ENCODE data around the gene SMOC1. TPM values are rescaled to one million over a fixed set of nuclear protein-coding genes. Genes with fewer than 3 reads are reported as not detected.

SMOC1 gene
- total RNA-seq, 1 experiment from 2014 or later, result 0.46 TPM

DNA sequence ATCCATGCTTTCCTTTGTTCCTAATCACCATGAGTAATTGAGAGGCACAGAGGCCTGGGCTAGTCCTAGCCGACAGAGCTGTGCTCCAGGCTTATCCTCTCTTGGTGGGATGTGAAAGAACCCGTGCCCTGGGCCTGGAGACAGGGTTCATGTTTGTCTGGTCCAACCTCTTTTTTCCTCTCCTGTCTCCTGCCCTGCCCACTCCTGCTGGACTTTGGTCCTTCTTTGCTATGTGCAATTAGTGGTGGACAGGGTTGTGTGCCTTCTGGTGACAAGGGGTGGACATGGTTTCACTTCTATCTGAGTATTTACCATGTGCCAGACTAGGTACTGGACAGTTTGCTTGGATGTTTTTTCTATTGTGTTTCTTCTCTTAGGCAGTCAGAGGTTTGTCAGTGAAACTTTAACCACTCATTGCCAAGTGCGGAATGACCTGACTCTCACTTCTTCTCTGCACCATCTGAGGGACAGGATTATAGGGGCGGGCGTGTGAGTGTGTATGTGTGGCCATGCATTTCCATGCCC is 126.1 kb downstream of the SMOC1 start:
- Histone ChIP-seq H3K4me1 (ENCODE audit: control insufficient read depth, insufficient read depth, low read length) (no peaks in the 10 kb centered on the region), H3K27ac (ENCODE audit: low read length) (no peak overlapping the region), H3K9me3 (ENCODE audit: control insufficient read depth, insufficient read depth, low read depth, low read length) (no peaks in the 10 kb centered on the region), H3K36me3 (ENCODE audit: control insufficient read depth, insufficient read depth, low read length) (no peaks in the 10 kb centered on the region), H3K4me3 (ENCODE audit: low read depth in 2 of 2, low read length in 2 of 2) (no peak overlapping the region), H3K27me3 (ENCODE audit: control insufficient read depth, insufficient read depth, low read length) (no peaks in the 10 kb centered on the region)
- POLR2A ChIA-PET, result no interaction called here
- in situ Hi-C loops (cut with HindIII; ENCODE audit: low pct_unique_long_range_greater_than_20kb, low sequenced_read_pairs), result no loop called here
- DNase-seq (ENCODE audit: low read depth, low spot score) (no peak), ATAC-seq (no peak)
- CTCF ChIA-PET, result no interaction called here
- intact Hi-C loops (cut with micrococcal nuclease; ENCODE audit: unreplicated experiment), result no loop called here
- BruUV-seq (replicated peaks), result no TSS peak
- TF ChIP-seq SIN3A (IDR thresholded peaks at IDR 0.05; ENCODE audit: borderline replicate concordance, insufficient read depth, low read depth, low read length), result no peak
- TF ChIP-seq POLR2AphosphoS5 (IDR thresholded peaks at IDR 0.05; ENCODE audit: low read depth, low read length), result no peak
- no peak for TF ChIP-seq TCF7L2 (IDR thresholded peaks at IDR 0.05; ENCODE audit: low read depth, low read length)
- TF ChIP-seq, protein P1, sequence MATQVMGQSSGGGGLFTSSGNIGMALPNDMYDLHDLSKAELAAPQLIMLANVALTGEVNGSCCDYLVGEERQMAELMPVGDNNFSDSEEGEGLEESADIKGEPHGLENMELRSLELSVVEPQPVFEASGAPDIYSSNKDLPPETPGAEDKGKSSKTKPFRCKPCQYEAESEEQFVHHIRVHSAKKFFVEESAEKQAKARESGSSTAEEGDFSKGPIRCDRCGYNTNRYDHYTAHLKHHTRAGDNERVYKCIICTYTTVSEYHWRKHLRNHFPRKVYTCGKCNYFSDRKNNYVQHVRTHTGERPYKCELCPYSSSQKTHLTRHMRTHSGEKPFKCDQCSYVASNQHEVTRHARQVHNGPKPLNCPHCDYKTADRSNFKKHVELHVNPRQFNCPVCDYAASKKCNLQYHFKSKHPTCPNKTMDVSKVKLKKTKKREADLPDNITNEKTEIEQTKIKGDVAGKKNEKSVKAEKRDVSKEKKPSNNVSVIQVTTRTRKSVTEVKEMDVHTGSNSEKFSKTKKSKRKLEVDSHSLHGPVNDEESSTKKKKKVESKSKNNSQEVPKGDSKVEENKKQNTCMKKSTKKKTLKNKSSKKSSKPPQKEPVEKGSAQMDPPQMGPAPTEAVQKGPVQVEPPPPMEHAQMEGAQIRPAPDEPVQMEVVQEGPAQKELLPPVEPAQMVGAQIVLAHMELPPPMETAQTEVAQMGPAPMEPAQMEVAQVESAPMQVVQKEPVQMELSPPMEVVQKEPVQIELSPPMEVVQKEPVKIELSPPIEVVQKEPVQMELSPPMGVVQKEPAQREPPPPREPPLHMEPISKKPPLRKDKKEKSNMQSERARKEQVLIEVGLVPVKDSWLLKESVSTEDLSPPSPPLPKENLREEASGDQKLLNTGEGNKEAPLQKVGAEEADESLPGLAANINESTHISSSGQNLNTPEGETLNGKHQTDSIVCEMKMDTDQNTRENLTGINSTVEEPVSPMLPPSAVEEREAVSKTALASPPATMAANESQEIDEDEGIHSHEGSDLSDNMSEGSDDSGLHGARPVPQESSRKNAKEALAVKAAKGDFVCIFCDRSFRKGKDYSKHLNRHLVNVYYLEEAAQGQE (IDR thresholded peaks at IDR 0.05; ENCODE audit: insufficient read depth in 1 of 2, low read depth in 2 of 2, low read length in 1 of 2), result no peak
- TF ChIP-seq, protein P2, sequence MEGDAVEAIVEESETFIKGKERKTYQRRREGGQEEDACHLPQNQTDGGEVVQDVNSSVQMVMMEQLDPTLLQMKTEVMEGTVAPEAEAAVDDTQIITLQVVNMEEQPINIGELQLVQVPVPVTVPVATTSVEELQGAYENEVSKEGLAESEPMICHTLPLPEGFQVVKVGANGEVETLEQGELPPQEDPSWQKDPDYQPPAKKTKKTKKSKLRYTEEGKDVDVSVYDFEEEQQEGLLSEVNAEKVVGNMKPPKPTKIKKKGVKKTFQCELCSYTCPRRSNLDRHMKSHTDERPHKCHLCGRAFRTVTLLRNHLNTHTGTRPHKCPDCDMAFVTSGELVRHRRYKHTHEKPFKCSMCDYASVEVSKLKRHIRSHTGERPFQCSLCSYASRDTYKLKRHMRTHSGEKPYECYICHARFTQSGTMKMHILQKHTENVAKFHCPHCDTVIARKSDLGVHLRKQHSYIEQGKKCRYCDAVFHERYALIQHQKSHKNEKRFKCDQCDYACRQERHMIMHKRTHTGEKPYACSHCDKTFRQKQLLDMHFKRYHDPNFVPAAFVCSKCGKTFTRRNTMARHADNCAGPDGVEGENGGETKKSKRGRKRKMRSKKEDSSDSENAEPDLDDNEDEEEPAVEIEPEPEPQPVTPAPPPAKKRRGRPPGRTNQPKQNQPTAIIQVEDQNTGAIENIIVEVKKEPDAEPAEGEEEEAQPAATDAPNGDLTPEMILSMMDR (IDR thresholded peaks at IDR 0.05), result no peak

DNA sequence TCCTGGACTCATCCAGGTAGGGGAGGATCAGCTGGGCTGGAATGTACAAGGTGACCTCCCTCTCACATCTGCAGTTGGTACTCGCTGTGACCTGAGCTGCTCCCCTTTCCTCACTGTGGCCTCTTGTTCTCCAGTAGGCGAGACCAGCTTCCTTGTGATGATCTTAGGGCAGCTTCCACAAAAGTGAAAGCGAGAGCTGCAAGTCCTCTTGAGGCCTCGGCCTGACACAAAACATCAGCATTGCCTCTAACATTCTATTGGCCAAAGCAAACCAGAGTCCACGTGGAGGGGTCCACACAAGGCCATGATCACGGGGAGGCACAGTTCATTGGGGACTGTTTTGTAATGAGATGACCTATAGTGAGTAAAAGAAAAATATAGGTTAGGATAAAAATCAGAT is 127.5 kb downstream of the SMOC1 start:
- intact Hi-C loops (cut with micrococcal nuclease; ENCODE audit: unreplicated experiment), result no loop called here
- Histone ChIP-seq H3K4me1 (ENCODE audit: control insufficient read depth, insufficient read depth, low read length) (no peaks in the 10 kb centered on the region), H3K36me3 (ENCODE audit: control insufficient read depth, insufficient read depth, low read length) (no peaks in the 10 kb centered on the region), H3K4me3 (ENCODE audit: low read depth in 2 of 2, low read length in 2 of 2) (no peak overlapping the region), H3K27me3 (ENCODE audit: control insufficient read depth, insufficient read depth, low read length) (no peaks in the 10 kb centered on the region), H3K27ac (ENCODE audit: low read length) (no peak overlapping the region), H3K9me3 (ENCODE audit: control insufficient read depth, insufficient read depth, low read depth, low read length) (no peaks in the 10 kb centered on the region)
- ChIA-PET POLR2A (no interaction called here), CTCF (no interaction called here)
- in situ Hi-C loops (cut with HindIII; ENCODE audit: low pct_unique_long_range_greater_than_20kb, low sequenced_read_pairs), result no loop called here
- no TSS peak for BruUV-seq (replicated peaks)
- ATAC-seq (no peak), DNase-seq (ENCODE audit: low read depth, low spot score) (no peak)
- TF ChIP-seq TCF7L2 (IDR thresholded peaks at IDR 0.05; ENCODE audit: low read depth, low read length) (no peak), SIN3A (IDR thresholded peaks at IDR 0.05; ENCODE audit: borderline replicate concordance, insufficient read depth, low read depth, low read length) (no peak), POLR2AphosphoS5 (IDR thresholded peaks at IDR 0.05; ENCODE audit: low read depth, low read length) (no peak)
- TF ChIP-seq, protein P2 (IDR thresholded peaks at IDR 0.05), result no peak
- TF ChIP-seq, protein P1 (IDR thresholded peaks at IDR 0.05; ENCODE audit: insufficient read depth in 1 of 2, low read depth in 2 of 2, low read length in 1 of 2), result no peak

Data from Panc1 (cell line).